ENCODE results near the gene GSK3A.

Gene GSK3A

GRCh38 chr19:42217520-42218437 is 24.6 kb downstream of the GSK3A start, which contains the start of gene DEDD2 (continued):
- TF ChIP-seq, protein P1, sequence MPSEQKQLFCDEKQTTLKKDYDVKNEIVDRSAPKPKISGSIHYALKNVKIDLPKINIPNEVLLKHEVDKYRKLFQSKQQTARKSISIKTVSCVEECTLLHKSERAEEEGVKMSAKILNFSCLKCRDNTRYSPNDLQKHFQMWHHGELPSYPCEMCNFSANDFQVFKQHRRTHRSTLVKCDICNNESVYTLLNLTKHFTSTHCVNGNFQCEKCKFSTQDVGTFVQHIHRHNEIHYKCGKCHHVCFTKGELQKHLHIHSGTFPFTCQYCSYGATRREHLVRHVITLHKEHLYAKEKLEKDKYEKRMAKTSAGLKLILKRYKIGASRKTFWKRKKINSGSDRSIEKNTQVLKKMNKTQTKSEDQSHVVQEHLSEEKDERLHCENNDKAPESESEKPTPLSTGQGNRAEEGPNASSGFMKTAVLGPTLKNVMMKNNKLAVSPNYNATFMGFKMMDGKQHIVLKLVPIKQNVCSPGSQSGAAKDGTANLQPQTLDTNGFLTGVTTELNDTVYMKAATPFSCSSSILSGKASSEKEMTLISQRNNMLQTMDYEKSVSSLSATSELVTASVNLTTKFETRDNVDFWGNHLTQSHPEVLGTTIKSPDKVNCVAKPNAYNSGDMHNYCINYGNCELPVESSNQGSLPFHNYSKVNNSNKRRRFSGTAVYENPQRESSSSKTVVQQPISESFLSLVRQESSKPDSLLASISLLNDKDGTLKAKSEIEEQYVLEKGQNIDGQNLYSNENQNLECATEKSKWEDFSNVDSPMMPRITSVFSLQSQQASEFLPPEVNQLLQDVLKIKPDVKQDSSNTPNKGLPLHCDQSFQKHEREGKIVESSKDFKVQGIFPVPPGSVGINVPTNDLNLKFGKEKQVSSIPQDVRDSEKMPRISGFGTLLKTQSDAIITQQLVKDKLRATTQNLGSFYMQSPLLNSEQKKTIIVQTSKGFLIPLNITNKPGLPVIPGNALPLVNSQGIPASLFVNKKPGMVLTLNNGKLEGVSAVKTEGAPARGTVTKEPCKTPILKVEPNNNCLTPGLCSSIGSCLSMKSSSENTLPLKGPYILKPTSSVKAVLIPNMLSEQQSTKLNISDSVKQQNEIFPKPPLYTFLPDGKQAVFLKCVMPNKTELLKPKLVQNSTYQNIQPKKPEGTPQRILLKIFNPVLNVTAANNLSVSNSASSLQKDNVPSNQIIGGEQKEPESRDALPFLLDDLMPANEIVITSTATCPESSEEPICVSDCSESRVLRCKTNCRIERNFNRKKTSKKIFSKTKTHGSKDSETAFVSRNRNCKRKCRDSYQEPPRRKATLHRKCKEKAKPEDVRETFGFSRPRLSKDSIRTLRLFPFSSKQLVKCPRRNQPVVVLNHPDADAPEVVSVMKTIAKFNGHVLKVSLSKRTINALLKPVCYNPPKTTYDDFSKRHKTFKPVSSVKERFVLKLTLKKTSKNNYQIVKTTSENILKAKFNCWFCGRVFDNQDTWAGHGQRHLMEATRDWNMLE (tag by site-specific recombination; conservative IDR thresholded peaks at IDR 0.05; ENCODE audit: low read depth): no peak
- TF ChIP-seq ZNF394 (tag by site-specific recombination; IDR thresholded peaks at IDR 0.05; ENCODE audit: borderline replicate concordance) (no peak), MYNN (tag by site-specific recombination; IDR thresholded peaks at IDR 0.05; ENCODE audit: borderline replicate concordance) (no peak), SETDB1 (IDR thresholded peaks at IDR 0.05; ENCODE audit: insufficient read length, low read length) (no peak), ZNF426 (tag by site-specific recombination; IDR thresholded peaks at IDR 0.05) (no peak), ZFP37 (tag by site-specific recombination; IDR thresholded peaks at IDR 0.05) (no peak), ZNF133 (tag by site-specific recombination; IDR thresholded peaks at IDR 0.05) (no peak), ZBTB8A (tag by site-specific recombination; IDR thresholded peaks at IDR 0.05) (no peak), ZNF555 (tag by site-specific recombination; conservative IDR thresholded peaks at IDR 0.05) (no peak), ZNF140 (tag by site-specific recombination; IDR thresholded peaks at IDR 0.05) (no peak), HOXD13 (CRISPR knock-in tag; IDR thresholded peaks at IDR 0.05; ENCODE audit: borderline replicate concordance) (no peak), ZNF433 (tag by site-specific recombination; IDR thresholded peaks at IDR 0.05; ENCODE audit: low read depth) (no peak), SP3 (tag by site-specific recombination; IDR thresholded peaks at IDR 0.05) (peak; percentile 90), SP2 (tag by site-specific recombination; IDR thresholded peaks at IDR 0.05) (peak; percentile 95), ZBTB26 (tag by site-specific recombination; optimal IDR thresholded peaks at IDR 0.05) (no peak), ZNF600 (tag by site-specific recombination; IDR thresholded peaks at IDR 0.05) (peak; percentile 79), ZFHX2 (tag by site-specific recombination; conservative IDR thresholded peaks at IDR 0.05) (peak; percentile 84), GLI4 (tag by site-specific recombination; IDR thresholded peaks at IDR 0.05) (no peak), ZNF529 (tag by site-specific recombination; IDR thresholded peaks at IDR 0.05; ENCODE audit: insufficient replicate concordance) (no peak), ZNF350 (tag by site-specific recombination; IDR thresholded peaks at IDR 0.05) (no peak), ZBTB20 (tag by site-specific recombination; IDR thresholded peaks at IDR 0.05) (peak; percentile 60; the same call in 1 of the 2 replicates), ZNF214 (tag by site-specific recombination; IDR thresholded peaks at IDR 0.05; ENCODE audit: borderline replicate concordance) (no peak), ZNF354C (tag by site-specific recombination; IDR thresholded peaks at IDR 0.05; ENCODE audit: borderline replicate concordance, low read depth) (no peak), WT1 (tag by site-specific recombination; IDR thresholded peaks at IDR 0.05) (0 out of 2 replicates have a peak, but pooled peaks have one; percentile 2), ZNF10 (tag by site-specific recombination; IDR thresholded peaks at IDR 0.05) (peak; percentile 77)
- TF ChIP-seq, protein P2, sequence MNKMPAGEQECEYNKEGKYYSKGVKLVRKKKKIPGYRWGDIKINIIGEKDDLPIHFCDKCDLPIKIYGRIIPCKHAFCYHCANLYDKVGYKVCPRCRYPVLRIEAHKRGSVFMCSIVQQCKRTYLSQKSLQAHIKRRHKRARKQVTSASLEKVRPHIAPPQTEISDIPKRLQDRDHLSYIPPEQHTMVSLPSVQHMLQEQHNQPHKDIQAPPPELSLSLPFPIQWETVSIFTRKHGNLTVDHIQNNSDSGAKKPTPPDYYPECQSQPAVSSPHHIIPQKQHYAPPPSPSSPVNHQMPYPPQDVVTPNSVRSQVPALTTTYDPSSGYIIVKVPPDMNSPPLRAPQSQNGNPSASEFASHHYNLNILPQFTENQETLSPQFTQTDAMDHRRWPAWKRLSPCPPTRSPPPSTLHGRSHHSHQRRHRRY (tag by site-specific recombination; IDR thresholded peaks at IDR 0.05): no peak
- TF ChIP-seq, protein P3, sequence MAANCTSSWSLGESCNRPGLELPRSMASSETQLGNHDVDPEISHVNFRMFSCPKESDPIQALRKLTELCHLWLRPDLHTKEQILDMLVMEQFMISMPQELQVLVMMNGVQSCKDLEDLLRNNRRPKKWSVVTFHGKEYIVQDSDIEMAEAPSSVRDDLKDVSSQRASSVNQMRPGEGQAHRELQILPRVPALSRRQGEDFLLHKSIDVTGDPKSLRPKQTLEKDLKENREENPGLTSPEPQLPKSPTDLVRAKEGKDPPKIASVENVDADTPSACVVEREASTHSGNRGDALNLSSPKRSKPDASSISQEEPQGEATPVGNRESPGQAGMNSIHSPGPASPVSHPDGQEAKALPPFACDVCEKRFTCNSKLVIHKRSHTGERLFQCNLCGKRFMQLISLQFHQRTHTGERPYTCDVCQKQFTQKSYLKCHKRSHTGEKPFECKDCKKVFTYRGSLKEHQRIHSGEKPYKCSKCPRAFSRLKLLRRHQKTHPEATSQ (tag by site-specific recombination; IDR thresholded peaks at IDR 0.05): no peak
- TF ChIP-seq, protein P4, sequence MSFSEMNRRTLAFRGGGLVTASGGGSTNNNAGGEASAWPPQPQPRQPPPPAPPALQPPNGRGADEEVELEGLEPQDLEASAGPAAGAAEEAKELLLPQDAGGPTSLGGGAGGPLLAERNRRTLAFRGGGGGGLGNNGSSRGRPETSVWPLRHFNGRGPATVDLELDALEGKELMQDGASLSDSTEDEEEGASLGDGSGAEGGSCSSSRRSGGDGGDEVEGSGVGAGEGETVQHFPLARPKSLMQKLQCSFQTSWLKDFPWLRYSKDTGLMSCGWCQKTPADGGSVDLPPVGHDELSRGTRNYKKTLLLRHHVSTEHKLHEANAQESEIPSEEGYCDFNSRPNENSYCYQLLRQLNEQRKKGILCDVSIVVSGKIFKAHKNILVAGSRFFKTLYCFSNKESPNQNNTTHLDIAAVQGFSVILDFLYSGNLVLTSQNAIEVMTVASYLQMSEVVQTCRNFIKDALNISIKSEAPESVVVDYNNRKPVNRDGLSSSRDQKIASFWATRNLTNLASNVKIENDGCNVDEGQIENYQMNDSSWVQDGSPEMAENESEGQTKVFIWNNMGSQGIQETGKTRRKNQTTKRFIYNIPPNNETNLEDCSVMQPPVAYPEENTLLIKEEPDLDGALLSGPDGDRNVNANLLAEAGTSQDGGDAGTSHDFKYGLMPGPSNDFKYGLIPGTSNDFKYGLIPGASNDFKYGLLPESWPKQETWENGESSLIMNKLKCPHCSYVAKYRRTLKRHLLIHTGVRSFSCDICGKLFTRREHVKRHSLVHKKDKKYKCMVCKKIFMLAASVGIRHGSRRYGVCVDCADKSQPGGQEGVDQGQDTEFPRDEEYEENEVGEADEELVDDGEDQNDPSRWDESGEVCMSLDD (tag by site-specific recombination; IDR thresholded peaks at IDR 0.05): no peak; the same call in 1 of the 2 replicates
